NCI-H2171 (cell line): ENCODE results near the gene TMEM255B.
"Not testable (repeated sequence)": the region's sequence is repeated elsewhere in the genome, so short reads cannot be mapped to it uniquely, and the experiment has no call there.

Experiments used
- DNase-seq: peaks from one replicate; lab custom pipeline; 2025; lab: John Stamatoyannopoulos, UW

Gene TMEM255B

DNA sequence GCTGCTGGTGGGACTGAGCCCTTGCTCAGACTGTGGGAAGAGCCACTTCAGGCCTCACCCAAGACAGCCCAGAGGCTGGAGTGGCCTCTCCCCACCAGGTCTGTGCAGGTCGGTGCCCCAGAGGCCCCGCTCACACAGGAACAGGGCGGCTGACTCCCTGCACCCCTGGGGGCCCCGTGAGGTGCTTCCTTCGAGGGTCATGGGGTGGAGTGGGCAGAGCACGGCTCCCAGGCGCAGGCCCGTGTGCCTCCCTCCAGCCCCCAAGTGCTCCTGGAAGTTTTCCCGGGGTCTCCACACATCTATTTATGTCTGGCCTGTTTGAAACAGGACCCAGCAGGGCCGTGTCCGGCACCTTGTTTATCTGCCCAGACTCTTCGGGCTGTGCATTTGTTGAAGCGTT, 9.5 kb upstream of the TMEM255B start:
- no peak for DNase-seq

DNA sequence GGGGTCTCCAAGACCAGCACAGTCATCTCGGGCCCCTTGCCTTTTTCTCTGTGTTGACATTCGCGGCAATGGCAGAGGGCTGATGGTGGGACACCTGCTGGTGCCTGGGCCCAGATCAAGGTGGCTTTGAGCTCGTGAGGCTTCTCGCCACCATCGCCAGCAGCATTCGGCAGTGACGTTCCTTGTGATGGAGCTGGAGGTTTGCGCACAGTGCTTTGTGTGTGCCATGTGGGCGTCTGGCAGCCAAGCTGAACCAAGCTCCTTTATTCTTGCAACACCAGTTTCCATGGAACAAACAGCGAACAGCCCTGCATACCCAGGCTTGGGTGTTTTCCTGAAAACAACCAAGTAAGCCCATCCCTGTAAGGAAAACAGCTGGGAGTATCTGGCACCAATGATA, 9.1 kb upstream of the TMEM255B start:
- no peak for DNase-seq

DNA sequence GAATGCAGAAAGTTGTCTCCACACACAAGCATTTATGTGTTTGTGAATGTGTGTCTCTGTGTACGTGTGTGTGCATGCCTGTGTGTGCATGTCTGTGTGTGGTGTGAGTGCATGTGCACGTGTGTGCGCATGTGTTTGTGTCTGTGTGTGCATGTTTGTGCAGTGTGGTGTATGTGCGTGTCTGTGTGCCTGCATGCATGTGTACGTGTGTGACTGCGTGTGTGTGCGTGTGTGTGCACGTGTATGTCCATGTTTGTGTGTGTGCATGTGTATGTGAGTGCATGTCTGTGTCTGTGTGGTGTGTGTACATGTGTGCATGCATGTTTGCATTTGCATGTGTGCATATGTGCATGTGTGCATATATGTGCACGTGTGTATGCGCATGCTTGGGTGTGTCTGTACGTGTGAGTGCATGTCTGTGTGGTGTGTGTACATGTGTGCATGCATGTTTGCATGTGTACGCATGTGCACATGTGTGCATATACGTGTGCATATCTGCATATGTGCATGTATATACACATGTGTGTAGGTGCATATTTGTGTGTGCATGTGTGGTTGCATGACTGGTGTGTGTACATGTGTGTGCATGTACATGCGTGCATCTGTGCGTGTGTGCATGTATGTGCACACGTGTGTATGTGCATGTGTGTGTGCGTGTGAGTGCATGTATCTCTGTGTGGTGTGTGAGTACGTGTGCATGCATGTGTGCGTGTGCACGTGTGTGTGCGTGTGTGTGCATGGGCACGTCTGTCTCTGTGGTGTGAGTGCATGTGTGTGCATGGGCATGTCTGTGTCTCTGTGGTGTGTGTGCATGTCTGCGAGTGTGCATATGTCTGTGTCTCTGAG, 8.2 kb upstream of the TMEM255B start:
- DNase-seq, result no peak

DNA sequence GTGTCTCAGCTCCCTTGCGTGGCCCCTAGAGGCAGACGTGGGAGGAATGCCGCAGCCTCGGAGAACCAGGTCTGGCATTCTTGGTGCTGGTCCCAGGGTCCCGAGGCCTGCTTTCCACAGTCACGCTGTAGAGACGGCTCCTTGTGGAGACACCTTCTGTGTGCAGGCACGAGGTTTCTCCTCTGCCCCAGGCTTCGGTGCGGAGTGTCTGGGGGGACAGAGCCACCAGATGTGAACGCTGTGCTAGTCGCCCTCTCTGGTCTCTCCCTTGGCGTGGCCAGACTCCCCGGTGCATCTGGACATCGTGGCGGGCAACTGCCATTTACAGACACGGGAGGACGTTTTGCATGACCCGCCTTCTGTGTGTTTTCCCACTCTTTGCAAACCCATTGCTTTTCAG, 7.5 kb upstream of the TMEM255B start:
- DNase-seq, result no peak

DNA sequence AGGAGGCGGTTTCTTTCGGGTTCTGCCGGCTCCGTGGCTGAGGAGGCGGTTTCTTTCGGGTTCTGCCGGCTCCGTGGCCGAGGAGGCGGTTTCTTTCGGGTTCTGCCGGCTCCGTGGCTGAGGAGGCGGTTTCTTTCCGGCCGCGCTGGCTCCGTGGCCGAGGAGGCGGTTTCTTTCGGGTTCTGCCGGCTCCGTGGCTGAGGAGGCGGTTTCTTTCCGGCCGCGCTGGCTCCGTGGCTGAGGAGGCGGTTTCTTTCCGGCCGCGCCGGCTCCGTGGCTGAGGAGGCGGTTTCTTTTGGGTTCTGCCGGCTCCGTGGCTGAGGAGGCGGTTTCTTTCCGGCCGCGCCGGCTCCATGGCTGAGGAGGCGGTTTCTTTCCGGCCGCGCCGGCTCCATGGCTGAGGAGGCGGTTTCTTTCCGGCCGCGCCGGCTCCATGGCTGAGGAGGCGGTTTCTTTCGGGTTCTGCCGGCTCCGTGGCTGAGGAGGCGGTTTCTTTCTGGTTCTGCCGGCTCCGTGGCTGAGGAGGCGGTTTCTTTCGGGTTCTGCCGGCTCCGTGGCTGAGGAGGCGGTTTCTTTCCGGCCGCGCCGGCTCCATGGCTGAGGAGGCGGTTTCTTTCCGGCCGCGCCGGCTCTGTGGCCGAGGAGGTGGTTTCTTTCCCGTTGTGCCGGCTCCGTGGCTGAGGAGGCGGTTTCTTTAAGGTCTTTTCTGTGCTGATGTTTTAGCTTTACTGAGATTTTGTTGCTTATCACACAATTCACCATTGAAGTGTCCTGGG, 6.6 kb upstream of the TMEM255B start:
- DNase-seq, result not testable (repeated sequence)

DNA sequence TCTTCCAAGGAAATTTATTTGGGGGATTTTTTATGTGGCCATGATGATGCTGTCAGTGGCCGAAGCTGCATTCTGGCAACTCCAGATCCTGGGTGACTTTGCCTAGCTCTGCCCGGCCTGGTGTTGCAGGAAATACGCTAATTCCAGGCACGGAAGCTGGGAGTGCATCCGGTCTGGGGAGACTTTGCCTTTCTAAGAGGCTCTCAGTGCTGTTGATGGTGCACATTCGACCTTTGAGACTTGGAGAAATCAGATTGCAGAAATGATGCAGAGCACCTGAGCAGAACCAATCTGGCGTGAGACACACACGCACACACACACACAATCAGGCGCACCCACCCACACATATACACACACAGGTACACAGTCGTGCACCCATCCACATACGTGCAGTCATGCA, 5.9 kb upstream of the TMEM255B start:
- DNase-seq, result no peak

DNA sequence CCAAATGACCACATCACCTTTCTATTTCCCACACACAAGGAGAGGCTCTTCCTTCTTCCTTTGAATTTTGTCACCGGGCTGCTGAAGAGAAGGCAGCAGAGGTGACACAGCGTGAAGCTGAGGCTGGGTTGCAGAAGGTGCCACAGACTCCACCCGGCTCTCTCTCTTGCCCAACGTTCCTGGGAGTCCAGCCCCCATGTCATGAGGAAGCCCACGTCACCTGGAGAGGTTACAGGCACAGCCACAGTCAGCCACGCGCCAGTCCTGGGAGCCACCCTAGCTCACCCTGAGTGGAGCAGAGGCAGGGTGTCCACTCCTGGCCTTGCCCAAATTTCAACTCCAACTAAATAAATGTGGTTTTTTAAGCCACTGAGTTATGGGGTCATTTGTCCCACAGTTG, 4.8 kb upstream of the TMEM255B start:
- no peak for DNase-seq

DNA sequence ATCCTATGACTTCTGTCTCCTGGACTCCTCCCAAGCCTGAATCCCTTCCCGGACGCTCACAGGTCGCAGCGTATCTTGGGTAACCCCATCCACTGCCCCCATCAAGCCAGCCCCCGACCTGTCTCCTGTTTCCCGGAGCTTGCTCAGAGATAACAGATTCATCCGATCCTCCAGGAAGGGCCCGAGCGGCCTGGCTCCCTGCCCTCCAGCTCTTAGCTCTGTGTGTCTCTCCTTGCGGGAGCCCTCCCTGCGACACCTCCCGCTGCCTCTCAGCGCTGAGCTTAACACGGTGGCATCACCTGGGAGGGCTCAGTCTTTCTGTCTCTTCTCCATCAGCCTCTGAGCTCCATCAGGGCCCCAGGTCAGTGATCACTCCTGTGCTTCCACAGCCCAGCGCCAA, 4.3 kb upstream of the TMEM255B start:
- DNase-seq, result no peak

DNA sequence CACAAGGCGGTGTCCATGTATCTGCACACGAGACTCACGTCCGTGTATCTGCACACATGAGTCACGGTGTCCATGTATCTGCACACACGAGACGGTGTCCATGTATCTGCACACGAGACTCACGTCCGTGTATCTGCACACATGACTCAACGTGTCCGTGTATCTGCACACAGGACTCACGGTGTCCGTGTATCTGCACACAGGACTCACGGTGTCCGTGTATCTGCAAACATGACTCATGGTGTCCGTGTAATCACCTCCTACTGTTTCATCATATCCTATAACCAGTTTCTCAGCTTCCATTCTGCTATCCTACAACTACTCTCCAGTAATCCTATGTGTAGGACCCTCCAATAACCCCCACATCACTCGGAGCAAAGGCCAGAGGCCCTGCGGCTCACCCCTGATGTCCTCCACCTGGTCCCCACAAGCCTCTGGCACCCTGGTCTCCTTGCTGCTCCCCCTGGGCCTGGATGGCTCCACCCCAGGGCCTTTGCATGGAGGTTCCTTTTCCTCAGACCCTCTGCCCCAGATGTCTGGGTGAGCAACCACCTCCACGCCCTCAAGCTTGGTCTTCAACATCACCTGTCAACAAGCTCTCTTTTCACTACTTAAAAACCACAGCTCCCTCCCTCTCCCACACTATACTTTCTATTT, 2.5 kb upstream of the TMEM255B start:
- no peak for DNase-seq

DNA sequence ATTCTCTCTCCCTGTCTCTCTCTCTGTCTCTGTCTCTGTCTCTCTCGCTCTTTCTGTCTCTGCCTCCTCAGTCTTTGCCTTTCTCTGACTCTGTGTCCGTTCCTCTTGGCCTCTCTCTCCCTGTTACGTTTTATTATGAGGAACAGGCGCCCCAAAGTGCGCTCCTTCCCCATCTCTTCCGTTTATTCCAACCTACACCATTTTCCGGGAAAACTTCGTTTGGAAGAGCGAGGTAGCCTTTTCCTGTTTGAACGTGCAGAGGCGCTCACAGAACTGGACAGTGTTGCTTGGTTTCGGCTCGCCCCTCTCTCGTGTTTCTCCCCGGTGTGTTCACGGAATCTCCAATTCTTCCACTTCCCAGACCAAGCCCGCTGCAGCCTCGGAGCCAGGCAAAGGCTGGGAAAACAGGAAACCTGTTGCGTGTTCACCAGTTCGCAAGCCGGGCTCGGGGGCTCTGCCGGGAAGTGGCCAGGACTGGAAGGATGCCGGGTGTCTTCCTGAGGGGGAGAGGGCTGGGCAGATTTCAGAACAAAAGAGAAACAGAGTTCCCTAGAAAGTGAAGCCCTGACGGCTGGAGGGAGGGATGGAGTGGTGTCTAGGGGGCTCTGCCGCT, 605 bp downstream of the TMEM255B start:
- DNase-seq, result no peak

DNA sequence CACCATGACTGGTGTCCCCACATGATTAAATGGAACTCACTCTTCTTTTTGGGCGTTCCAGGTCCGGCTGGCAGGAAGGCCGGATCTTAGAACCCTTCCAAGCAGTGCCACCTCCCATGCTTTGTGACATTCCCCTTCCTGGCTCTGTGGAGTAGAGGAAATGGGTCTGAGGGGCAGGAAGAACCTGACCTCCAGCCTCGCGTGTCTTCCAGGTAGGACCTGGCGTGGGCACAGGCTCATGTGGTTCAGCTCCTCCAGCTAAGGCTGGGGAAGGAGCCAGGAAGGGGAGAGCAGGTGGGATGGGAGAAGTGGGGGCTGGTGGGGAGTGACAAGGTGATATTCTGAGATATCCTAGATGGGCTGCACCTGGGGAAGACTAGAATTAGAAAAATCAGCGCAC, 2.1 kb downstream of the TMEM255B start:
- no peak for DNase-seq

DNA sequence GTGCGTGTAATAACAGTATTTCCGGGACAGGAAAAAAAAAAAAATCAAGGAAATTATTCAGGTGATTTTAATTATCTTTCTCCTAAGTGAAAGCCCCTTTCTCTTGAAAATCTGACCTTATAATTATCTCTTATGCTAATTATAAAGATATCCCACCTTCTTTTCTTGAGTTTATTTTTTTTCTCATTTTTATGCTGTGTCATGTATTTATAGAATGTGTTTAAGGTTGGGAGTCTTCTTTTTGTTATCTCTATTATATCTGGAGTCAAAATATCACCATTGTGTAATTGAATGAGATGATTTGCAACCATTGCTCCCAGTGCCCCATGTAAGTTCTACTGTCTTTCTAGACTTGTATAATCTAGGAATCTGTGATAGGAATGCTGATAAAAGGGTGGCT, 3.0 kb downstream of the TMEM255B start:
- DNase-seq, result no peak

DNA sequence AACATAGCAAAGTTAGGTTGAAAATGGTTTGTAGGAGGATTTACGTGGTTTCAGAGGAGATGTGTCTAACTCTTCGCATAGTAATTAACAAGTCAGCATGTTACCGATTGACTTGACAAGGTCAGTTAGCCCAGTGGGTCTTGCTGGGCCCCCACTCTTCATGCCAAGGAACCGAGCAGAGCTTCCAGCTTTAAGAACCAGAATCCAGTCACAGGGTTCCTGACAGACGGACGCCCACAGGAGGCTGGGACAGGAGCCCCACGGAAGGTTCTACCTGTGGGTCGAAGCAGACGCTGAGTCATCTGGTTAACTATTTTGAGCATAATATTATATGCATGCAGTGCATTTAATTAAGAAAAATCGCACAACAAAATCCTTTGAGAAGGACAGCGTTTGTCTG, 3.5 kb downstream of the TMEM255B start:
- no peak for DNase-seq

DNA sequence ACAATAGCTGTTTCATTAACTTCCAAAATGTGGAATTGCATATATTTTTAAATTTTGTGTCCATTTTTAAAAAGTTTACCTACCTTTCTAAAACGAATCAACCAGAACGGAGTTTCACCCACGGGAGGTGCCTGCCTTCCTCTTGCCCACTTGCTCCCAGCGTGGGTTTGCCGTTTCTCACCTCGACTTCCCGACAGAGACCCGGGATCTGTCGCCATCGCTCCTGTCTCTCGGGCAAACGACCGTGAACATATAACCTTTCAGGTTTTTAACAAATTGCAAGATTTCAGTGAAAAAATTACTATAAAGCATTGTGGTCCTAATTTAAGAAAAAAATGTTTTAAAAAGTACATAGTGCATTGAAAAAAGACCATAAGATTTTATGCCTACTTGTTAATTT, 4.2 kb downstream of the TMEM255B start:
- DNase-seq, result no peak

DNA sequence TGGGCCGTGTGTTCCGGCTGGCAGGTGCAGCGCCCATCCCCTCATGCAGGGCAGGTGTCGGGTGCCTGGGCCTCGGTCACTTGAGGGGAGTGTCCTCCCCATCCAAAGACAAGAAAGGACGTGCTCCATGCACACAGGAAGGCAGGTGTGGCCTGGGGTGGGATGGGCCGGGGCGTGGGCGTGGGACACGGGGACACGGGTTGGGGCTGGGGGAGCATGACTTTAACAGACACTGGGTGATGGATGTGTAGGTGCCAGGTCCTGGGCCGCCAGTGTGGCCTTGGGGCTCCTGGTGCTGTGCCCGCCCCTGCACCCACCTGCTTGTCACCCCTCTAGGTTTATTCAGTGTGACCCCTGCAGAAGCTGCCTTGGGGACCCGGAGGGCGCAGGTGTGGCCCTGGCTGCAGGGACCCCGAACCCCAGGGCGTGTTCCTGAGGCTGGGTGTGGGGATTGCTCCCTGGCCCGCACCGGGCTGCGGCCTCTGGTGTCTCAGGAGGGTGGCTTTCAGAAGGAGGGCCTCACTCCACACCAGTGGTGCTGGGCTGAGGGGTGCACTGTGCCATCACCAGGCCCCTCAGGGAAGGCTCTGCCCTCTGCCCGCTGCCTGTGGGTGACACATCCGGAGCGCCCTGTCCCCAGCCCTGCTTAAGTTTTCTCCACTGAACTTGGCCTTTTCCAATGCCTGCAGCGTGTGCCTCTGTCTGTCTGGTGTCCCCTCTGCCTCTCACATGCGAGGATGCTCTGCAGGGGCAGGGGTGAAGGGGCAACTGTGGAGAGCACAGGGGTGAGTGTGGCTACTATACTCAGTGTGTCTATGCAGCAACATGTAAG, 5.2 kb downstream of the TMEM255B start:
- DNase-seq, result no peak

DNA sequence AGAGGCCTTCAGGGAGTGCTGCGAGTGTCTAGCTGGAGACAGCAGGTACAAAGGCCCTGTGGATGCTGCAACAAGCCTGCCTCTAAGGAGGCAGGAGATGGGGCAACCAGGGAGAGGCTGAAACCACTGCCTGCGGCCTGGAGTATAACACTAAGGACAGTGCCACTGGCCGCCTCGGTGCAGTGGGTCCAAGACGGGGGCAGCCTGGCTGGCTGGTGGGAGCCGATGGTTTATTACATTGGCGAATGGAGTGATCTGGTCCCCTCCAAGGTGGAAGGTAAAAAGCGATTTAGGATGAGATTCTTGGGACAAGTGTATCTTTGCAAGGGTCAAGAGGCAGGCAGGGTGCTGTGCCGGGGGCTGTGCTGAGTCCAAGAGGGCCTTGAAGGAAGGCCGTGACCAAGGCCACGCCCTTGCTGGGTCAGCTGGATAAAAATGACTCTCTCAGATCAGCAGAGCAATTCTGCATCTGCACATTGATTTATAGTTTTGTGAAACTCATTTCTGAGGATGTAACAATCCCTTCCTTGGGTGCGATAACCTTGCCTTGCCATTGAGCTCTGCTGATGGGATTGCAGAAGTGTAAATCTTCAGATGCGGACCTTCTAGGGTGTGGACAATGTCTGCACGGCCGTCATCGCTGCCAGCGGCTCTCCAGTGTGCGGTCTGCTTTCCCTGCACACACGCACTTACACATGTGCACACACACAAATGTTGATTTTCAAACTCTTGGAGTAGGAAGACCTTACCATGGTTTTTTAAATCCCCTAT, 6.0 kb downstream of the TMEM255B start:
- DNase-seq, result no peak

DNA sequence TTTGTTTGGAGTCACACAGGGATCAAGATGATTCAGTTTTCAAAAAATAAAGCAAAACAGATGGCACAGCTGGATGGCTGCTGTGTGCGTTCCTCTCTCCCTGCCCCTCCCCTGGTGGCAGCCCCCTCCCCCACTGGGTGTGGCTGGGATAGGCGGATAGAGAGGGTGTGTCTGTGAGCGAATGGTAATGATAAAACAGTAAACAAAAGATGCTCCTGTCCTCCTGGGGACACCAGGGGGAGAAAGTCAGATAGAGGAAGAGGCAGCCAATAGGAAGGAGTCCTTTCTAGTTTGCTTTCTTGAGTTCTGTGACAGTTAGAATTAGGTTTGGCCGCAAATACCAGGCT, 6.5 kb downstream of the TMEM255B start:
- no peak for DNase-seq

DNA sequence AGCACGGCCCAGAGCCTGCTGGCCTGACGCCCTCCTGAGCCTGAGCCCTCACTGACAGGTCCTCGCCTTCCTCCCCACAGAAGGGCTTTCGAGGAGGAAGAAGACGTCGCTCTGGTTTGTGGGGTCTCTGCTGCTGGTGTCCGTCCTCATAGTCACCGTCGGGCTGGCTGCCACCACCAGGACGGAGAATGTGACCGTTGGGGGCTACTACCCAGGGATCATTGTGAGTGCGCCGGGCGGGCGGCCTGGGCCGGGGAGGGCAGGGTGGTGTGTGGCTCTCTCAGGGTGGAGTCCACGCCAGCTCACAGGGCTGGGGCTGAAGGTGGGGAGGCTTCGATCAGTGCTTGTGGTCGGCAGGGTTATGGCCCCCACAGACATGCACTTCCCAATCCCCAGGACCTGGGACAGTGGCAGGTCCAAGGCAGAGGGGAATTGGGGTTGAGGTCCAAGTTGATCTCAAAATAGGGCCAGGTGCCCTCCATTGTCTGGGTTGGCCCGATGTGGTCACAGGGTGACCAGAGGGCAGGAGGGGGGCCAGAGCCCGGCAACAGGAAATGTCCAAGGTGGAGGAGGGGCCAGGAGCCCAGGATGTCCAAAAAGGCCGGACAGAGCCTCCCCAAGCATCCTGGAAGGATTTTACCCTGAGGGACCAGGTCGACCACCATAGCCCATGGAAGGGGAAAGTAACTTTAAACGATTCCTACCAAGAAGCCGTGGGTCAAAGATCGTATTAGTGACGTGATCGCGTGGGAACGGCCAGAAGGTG, 7.2 kb downstream of the TMEM255B start:
- DNase-seq, result no peak

DNA sequence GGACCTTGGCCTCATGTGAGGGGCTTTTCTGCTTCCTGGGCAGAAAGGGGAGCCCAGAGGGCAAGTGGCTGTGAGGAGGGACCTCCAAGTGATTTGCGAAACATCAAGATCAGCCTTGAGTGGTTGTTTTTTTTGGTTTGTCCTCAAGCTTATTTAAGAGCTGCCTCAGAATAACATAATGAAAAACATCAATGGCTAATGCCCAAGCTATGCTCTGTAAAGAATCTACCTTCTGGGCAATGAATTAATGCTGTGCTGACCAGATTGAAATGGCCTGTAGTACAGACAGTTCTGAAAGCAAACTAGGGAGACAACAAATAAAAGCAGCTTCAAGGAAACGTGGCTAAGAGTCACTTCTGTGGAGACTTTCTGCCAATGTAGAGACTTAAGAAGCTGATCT, 8.3 kb downstream of the TMEM255B start:
- no peak for DNase-seq
